GM21515 (cell line): ENCODE data around the gene CFAP61.

ENCODE experiments used
- ATAC-seq: cut with Tn5 transposase; IDR thresholded peaks from one replicate; pipeline ENCODE4 v1.9.1; 2021; ENCODE audit not compliant: unreplicated experiment

CFAP61 gene

DNA sequence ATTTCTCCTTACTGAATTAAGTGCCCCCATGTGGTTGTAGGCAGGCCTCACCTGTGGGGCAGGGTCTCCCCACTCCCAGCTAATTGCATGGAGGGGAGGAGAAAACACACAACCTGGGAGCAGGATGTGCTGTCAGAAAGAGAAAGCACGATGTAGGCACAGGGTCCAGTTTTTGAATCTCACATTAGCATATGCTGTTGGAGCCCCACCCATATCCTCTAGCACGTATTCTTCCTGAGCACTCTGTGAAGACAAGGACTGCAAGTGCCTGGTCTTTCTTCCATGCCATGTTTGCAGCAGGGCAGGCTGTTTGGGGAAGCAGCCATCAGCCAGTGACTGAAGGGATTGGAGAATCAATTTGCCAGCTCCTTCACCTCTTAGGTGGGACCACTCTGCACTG lies 108.2 kb downstream of the CFAP61 start:
- no peak for ATAC-seq

GRCh38 chr20:20161611-20162010 lies 109.3 kb downstream of the CFAP61 start:
- ATAC-seq, result no peak

DNA sequence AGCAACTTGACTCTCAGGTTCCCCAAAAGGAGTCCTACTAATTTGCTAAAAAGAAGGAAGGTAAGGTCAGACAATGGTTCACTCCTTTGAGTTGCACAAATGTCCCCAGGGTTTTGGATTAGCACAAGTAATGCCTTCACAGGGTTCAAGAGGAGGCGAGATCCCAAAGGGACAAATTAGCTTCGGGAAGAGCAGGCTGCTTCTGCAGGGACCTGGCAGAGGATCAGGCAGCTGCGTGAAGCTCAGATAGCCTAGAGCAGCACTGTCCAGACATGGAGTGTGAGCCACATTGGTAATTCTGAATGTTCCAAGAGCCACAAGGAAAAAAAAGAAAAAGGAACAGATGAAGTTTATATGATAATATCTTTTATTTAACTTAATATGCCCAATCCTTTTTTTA lies 115.4 kb downstream of the CFAP61 start:
- no peak for ATAC-seq

- no peak for ATAC-seq
These were observed 120.9 kb downstream of the CFAP61 start for GRCh38 chr20:20173254-20173653.

GRCh38 chr20:20174089-20174835 lies 121.9 kb downstream of the CFAP61 start:
- no peak for ATAC-seq

DNA sequence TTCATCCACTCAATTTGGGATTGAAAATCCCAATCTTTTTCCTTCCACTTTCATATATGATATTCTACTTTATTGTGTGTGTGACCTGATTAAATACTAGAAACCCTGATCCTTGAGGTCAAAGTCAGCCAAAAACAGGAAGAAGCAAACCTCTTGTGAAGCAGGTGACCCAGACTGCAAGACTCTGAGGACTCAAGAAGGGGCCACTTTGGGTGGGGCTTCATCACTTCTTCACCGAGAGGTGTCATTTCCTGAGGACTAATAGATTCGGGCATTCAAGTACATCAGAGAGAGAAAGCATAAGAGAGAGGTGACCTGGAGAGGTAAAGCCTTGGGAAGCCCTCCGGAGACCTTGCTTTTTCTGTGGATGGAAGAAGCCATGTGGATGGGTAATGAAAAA lies 129.0 kb downstream of the CFAP61 start:
- ATAC-seq, result no peak

DNA sequence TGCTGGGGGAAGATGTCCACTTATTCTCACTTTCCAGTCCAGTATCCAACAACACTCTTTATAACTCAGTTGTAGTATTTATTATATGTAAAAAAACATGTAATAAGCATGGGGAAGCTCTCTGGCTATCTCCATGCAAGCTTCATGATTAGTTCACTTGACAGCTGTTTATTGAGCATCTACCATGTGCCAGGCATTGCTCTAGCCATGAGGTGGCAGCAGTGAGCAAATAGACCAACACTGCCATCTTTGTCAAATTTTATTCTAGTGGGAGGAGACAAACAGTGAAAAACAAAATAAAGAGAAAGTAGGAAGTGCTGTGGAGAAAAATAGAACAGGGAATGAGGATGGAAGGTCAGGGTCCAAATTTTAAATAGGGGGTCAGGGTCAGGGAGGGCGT lies 131.8 kb downstream of the CFAP61 start:
- no peak for ATAC-seq

GRCh38 chr20:20184706-20185105 lies 132.4 kb downstream of the CFAP61 start:
- ATAC-seq, result no peak

GRCh38 chr20:20188647-20189046 lies 136.3 kb downstream of the CFAP61 start:
- no peak for ATAC-seq

DNA sequence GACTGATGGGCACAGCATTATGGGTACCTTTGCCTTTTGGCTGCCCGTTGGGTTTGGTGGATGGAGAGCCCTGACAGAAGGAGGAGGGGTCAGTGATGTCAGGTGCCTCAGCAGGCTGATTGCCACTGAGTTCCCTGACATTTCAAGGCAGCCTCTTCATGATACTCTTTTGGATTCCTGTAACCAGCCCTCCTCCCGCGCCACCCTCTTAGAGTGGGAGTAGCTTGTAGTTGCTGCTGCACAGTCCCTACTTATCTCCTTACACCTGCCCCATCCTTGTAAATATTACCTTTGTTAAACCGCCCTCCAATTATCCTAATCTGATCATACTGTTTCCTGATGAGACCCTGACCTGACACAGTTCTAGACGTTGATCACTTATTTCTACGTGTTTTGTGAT lies 140.0 kb downstream of the CFAP61 start:
- no peak for ATAC-seq

DNA sequence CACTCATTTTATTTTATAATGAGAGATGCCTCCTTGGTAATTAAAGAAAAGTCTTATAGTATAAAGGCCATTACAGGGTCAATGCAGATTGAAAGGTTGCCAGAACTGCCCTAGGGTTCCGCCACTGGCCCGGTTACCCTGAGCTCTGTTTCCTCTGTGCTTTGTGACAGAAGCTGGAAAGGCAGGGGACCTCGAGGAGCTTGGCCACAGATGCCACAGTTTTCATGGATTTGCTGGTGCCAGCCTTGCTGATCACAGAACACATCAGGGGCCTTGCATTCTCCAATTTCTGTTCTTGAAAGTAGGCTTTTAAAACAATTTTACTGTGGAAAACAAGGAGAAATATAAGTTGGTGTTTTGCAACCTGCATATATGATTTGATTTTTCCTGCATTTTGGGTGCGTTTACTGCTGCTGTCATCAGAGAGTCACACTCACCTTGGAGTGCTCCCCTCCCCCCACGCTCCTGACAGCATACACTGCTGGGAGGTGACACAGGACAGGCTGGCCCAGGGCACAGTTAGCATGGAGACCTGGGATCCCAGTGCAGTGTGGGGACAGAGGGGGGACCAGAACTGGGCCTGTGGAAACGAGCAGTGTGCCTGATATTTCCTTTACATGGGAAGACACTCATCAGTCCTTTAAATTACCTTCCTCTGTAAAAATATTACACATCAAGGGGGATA lies 142.8 kb downstream of the CFAP61 start:
- ATAC-seq, result no peak

DNA sequence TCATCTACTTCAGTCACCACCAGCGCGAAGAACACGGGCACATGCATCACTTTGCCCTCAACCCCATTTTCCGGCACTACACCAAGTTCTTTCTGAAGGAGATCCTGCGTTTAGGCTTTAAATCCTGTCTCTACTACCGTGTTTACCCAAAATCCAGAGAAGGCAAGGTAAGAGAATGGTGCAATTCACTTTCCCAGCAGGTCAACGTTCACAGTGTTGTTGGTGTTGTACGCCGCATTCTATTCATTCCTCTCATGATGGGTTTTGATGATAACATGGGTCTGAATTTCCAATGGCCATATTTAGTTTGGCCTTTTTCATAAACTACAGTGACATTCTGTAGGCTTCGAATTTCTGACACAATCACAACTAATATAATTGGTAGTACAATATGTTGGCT lies 144.3 kb downstream of the CFAP61 start:
- no peak for ATAC-seq

DNA sequence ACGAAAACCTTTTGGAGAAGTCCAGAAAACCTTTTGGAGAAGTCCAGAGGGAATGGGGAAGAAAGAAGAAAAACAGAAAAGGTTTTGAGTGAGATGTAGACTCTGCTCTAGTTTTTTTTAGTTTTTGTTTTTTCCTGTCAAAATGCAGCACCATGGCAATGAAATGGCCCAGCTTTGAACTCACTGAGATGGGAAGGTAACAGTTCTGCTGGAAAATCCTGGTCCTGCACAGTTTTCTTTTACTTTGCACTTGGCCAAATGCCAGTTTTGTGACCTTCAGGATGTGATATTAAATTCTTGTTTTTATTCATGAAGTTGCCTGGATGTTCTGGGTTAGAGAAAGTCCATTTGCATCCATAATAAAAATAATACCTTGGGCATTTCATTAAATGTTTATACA lies 145.7 kb downstream of the CFAP61 start:
- ATAC-seq, result no peak

- ATAC-seq, result no peak
These were observed 147.2 kb downstream of the CFAP61 start for GRCh38 chr20:20199361-20200160.

GRCh38 chr20:20201124-20201523 lies 148.8 kb downstream of the CFAP61 start:
- ATAC-seq, result no peak

GRCh38 chr20:20201639-20202038 lies 149.3 kb downstream of the CFAP61 start:
- no peak for ATAC-seq

DNA sequence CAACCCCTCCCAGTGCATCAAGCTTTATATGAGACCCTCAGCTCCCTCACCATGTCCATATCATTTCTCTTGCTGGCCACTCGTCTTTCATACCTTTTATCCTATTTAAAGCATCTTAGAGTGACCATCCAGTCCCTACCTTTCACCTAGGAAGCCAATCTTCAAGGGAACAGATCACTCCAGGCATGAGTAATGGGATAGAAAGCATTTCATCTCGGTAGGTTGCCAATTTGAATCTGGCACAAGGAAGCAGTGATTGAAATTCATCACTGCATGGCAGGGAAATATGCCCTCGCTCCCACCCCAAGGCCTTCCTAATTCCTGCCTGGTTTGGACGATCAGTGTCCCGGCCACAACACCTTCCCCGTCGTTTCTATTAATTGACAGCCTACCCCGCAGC lies 150.4 kb downstream of the CFAP61 start:
- no peak for ATAC-seq

GRCh38 chr20:20203784-20204183 lies 151.5 kb downstream of the CFAP61 start:
- no peak for ATAC-seq

DNA sequence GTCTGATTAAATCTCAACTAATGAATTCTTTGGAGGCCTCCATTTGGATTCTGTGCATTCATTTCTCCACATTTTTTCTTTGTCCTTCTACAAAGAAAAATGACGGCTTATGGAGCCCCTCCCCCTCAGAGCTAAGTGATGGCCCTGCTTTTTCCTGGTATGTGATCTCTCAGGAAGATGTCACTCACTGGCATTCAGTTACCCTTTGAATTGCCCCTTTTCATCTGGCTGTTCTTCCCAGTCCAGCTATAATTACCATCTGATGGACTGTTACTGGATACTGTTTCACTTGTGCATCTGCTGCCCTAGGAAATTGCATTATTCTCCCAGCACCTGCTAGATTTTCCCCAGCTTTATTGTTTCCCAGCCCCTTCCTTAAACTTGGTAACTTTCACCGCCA lies 151.9 kb downstream of the CFAP61 start:
- ATAC-seq, result no peak

DNA sequence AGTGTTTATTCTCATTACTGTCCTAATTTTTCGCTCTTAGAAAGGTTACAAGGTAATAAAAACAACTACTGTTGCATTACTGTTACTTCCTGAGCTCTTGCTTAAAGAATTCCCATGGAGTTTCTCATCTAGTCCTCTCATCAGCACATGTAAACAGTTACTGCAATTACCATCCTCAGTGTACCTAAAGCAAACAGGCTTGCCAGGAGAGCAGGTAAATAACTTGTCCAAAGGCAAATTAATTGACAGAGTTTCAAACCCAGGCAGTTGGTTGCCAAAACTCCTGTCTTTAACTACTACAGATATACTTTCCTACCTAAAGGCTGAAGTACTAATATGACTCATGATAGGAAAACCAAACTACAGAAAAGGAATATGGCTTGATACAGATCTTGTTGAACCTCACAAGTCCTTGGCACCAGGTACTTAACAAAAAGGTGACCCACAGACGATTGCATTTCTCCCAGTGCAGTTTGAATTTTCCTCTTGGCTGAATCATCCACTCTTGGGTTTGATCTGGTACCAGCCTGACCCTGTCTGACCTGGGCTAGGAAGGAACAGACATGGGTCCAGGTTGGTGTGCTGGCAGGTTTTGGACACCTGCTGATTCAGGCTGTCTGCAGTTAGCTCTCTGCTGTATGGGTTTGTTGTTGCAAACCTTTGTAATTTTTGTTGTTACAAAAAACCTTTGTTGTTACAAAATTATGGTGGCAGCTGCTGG lies 153.0 kb downstream of the CFAP61 start:
- ATAC-seq, result no peak

DNA sequence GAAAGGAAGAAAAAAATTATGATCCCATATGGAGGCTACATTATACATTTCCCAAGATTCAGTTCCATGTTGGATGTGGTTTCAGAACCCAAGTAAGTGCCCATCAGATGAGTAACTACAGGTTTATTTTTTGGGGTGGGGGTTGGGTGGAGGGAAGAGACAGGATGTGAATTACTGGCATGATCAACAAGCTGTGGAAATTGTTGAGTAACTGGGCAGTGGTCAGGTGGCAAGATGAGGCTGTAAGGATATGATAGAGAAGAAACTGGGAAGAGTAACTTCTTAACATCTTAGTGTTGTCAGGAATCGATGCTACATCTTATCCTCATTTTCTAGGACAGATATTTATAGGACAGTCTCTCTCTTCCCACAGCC lies 153.5 kb downstream of the CFAP61 start:
- no peak for ATAC-seq
